HFF-Myc (cell line): ENCODE data around the gene GPR87.

ENCODE experiments used
- DNase-seq: peaks from one replicate; pipeline ENCODE4 v3.0.0-alpha.2; 2011; ENCODE audit warnings: low read depth; ENCODE audit errors: extremely low read depth
- H3K4me3 ChIP-seq: replicated peaks from 2 replicates; pipeline ENCODE4 v1.5.1; 2011; ENCODE audit warnings: low read depth, mild to moderate bottlenecking, control low read depth, low read length
- CTCF ChIP-seq: IDR thresholded peaks from 2 replicates; pipeline ENCODE4 v1.5.1; 2012; ENCODE audit warnings: mild to moderate bottlenecking, low read depth, low read length, control low read depth; ENCODE audit errors: missing control alignments

Gene GPR87

GRCh38 chr3:151318991-151319390, 2.4 kb upstream of the GPR87 start:
- no peak for TF ChIP-seq CTCF
- H3K4me3 ChIP-seq = no peak overlapping the region
- no peak for DNase-seq

GRCh38 chr3:151318313-151318712, 1.7 kb upstream of the GPR87 start:
- H3K4me3 ChIP-seq = no peak overlapping the region
- no peak for DNase-seq
- no peak for TF ChIP-seq CTCF

GRCh38 chr3:151315846-151316245, 774 bp downstream of the GPR87 start:
- no peak for DNase-seq
- no peak for TF ChIP-seq CTCF
- no peak overlapping the region for H3K4me3 ChIP-seq

GRCh38 chr3:151315136-151315535, 1.5 kb downstream of the GPR87 start:
- no peak for DNase-seq
- H3K4me3 ChIP-seq = no peak overlapping the region
- no peak for TF ChIP-seq CTCF

GRCh38 chr3:151314593-151314992, 2.0 kb downstream of the GPR87 start:
- DNase-seq = no peak
- H3K4me3 ChIP-seq = no peak overlapping the region
- TF ChIP-seq CTCF = no peak

- H3K4me3 ChIP-seq = no peak overlapping the region
- no peak for DNase-seq
- no peak for TF ChIP-seq CTCF
Observed at GRCh38 chr3:151314137-151314536, 2.5 kb downstream of the GPR87 start.

- TF ChIP-seq CTCF = no peak
- no peak for DNase-seq
- H3K4me3 ChIP-seq = no peak overlapping the region
Observed at GRCh38 chr3:151312972-151313371, 3.6 kb downstream of the GPR87 start.
